ENCODE data around the gene RNF125.

DNA sequence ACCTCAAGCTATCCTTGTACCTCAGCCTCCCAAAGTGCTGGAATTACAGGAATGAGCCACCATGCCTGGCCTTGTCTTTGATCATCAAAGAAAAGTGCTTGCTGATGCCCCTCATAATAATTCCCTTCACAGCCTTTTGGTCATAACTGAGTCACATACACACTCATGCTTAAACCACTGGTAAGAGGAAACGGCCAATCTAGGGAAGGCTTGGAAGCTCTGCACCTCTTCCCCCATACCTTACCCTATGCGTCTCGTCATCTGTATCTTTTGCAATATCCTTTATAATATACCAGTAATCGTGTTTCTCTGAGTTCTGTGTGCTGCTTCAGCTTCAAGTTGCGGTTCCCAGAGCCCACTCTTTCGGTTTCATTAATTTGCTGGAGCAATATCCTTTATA, 68.3 kb downstream of the RNF125 start:
- TF ChIP-seq GABPA (IDR thresholded peaks at IDR 0.05 in 1 of 2, conservative IDR thresholded peaks at IDR 0.05 in 1 of 2) (no peak), TAF1 (conservative IDR thresholded peaks at IDR 0.05) (no peak), SP1 (IDR thresholded peaks at IDR 0.05) (no peak), ATF3 (IDR thresholded peaks at IDR 0.05) (no peak), EGR1 (IDR thresholded peaks at IDR 0.05; ENCODE audit: low read depth in 2 of 2) (no peak), REST (IDR thresholded peaks at IDR 0.05) (no peak), HNF4A (conservative IDR thresholded peaks at IDR 0.05) (no peak)
- TF ChIP-seq, protein P1, sequence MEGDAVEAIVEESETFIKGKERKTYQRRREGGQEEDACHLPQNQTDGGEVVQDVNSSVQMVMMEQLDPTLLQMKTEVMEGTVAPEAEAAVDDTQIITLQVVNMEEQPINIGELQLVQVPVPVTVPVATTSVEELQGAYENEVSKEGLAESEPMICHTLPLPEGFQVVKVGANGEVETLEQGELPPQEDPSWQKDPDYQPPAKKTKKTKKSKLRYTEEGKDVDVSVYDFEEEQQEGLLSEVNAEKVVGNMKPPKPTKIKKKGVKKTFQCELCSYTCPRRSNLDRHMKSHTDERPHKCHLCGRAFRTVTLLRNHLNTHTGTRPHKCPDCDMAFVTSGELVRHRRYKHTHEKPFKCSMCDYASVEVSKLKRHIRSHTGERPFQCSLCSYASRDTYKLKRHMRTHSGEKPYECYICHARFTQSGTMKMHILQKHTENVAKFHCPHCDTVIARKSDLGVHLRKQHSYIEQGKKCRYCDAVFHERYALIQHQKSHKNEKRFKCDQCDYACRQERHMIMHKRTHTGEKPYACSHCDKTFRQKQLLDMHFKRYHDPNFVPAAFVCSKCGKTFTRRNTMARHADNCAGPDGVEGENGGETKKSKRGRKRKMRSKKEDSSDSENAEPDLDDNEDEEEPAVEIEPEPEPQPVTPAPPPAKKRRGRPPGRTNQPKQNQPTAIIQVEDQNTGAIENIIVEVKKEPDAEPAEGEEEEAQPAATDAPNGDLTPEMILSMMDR (IDR thresholded peaks at IDR 0.05; ENCODE audit: low read depth, low read length, missing input control) = no peak
- TF ChIP-seq, protein P2, sequence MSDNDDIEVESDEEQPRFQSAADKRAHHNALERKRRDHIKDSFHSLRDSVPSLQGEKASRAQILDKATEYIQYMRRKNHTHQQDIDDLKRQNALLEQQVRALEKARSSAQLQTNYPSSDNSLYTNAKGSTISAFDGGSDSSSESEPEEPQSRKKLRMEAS (IDR thresholded peaks at IDR 0.05) = no peak
